GOT3 (cell line): ENCODE results near the gene INSM2.

Experiments
- DNase-seq: peaks from one replicate; lab custom pipeline; 2025; ENCODE audit warnings: mixed read lengths; lab: John Stamatoyannopoulos, UW

The INSM2 gene

DNA sequence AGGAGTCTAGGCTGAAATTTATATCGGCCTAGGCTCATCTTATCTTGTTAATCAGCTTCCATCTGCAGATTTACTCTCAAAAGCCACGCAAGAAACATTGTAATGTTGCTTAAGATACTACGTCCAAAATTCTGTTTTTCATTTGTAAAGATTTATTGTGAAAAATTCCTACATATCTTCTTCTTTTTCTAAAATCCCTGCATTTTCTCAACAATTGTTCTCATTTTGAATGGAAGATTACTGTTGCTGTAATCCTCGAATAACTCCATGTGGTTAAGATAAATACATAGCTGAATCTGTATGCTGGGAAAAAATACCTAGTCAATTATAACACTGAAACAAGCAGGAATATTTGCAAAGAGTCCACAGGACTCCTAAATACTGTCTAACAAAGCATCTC lies 15.6 kb downstream of the INSM2 start:
- DNase-seq, result no peak

DNA sequence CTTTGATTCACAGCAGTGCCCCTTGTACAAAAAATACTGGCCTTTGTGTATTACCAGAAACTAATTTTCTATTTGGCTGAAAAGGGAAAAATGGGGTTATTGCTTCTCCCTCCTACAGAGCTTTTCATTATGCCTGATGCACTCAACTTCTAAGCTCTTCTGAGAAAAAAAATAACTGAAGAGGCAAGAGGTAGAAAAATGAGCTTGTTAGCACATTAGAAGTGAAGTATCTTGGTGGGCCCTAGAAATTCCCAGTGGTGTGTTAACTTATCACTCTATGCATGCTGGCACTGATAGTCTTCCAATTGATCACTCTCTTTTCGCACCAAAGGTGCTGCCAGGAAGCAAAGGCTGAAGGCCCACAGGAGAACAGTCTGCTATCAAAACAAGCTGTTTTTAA lies 17.1 kb downstream of the INSM2 start:
- DNase-seq, result no peak

DNA sequence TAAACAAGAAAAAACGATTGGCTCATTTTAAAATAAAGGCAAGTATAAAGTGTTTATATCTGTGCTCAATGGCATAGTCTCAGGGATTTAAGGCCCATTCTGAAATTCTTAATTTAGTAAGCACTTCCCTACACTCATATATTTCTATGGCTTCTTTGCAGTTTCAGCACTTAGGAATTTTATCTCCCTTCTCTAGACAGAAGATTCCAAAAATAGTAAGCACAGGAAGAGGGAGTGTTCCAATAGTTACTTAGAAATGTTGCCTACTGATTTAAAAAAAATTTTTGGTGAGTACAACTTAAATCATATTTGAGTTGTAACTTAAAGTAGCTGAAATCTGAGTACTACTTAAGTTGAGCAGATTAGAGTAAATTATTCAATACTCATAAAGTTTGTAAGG lies 19.8 kb downstream of the INSM2 start:
- no peak for DNase-seq

DNA sequence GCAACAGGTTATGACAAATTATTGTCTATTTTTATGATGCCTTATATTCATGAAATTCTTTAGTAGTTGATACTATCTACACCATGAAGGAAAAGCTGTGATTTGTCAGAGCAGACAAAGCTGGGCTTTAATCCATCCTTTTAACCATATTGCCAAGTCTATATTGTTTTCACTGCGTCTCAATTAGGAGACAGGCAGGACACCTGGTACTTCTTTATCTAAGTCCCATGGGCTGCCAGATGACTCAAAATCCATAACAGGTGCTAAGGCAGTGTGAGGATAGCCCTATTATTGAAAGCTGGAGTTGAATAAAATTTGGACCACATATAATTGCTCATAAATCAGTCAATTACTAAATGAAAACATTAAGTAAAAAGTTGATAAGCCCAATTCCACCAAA lies 22.6 kb downstream of the INSM2 start:
- no peak for DNase-seq

DNA sequence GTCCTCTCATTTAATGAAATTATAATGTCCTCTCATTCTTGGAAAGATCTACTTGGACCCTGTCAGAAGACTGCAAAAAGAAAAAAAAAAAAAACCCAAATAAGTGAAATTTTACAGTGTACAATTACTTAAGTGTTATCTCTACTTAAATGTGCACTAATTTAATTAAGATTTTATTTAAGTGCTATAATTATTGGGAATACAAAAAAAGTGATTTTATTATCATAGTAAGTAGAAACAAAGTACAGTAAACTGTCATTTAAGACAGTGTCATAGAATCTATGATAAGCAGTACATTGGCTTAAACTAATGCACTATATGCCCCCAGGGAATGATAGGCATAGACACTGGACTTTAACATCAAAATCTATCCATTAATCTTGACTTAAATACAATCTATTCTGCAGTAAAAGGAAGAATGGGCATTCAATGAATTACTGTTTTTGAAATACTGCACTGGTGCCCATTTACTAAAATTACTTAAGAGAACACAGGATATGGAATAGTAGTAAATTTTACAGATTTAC lies 23.3 kb downstream of the INSM2 start:
- no peak for DNase-seq

DNA sequence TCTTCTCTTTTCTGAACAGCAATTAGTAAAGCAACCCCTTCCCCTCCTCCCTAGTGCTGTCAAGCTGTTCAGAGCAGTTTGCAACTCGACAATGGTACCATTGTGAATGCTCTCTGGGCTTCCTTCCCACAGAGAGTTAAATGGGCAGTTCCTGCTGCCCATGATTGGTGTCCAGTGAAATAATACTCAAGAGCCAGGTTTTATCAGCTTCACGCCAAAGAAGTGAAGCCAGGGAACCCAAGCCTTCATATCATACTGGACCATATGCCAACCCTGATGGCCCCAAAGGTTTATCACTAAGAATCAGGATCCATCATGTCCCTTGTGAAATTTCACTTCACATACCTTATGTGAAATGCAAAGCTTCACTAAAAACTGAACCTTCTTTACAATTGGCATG lies 24.7 kb downstream of the INSM2 start:
- DNase-seq, result no peak

DNA sequence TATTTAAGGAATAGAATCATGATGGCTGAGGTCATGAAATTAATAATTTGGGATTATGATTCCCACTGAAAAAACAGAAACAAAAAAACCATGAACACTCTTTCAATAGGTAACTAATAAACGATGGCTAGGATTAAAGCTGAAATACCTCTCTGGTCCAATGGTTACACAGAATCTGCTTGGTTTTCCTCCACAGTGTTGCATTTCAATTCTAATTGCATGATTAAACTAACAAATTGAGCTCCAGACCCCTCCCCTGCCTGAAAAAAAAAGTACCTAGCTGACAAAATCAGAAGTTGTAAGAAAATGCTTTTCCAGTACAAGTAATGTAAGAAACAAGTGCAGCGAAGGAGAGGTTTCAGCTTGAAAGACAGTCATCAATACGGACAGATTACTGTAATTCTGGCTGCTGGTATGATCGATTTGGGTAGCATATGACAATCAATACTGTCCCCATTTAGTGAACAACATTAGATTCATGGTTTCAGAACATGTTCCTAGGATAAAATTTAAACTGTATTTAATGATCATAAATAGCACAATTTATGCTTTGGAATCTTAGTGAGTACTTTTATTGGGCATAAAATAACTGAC lies 32.0 kb downstream of the INSM2 start:
- DNase-seq, result no peak

DNA sequence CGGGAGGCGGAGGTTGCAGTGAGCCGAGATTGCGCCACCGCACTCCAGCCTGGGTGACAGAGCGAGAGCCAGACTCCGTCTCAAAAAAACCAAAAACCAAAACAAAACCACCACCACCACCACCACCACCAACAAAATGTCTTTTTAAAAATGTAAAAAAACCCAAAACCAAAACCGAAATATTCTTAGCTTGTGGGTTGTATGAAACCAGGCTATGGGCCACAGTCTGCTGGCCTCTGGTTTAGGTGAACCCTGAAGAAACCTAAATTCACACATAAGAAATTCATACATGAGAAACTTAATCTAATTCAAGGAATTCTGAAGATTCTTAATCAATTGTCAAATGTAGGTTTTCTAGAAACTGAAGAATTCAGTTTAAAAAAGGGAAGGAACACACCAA lies 37.6 kb downstream of the INSM2 start:
- DNase-seq, result no peak

DNA sequence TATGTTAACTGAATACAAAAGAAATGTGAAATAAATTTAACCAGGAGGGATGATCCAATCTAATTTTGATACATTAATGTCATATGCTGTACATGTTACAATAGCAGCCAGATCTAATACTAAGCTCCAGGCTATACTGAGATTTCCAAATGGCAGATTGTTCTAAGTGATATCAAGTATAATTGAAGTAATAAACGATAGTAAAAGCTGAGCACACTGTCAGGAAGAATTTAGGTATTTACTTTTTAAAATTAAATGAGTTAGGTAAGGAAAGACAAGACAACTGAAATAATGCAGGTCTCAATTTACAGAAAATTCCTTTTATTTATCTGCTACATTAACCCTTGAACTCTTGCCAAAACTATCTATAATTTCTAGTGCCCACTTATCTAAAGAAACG lies 39.9 kb downstream of the INSM2 start:
- no peak for DNase-seq

DNA sequence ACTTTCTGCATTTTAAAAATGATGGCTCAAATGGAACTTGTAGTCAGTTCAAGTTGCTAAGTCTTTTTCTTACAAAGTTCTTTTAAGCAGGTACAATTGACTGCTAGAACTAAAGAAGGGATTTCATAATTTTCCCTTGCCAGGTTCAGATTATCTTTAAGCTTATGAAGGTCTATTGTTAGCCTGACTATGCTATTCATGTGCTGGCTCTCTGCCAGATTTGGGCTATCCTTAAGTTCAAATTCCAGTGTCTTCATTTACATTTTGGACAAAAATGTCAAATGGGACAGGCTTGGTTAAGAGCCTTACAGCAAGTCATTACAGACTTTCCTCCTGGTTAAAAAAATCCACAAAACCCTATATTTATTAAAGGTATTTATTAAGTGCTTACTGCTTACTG lies 42.3 kb downstream of the INSM2 start:
- no peak for DNase-seq

DNA sequence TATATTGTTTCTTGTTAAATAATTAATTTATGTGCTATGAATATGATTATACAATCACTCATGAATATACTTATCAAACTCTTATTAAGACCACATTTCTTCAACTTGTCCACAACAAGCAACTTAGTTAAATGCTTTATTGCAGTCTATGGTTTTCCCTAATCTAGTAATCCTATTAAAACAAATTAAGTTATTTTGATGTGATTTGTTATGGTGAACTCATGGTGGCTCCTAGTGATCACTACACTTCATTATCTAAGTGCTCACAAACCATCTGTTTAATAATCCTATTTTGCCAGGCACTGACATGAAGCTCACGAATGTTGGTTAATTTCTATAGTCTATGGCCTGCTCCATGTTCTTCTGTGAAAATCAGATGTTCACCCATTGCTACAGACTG lies 42.9 kb downstream of the INSM2 start:
- no peak for DNase-seq

DNA sequence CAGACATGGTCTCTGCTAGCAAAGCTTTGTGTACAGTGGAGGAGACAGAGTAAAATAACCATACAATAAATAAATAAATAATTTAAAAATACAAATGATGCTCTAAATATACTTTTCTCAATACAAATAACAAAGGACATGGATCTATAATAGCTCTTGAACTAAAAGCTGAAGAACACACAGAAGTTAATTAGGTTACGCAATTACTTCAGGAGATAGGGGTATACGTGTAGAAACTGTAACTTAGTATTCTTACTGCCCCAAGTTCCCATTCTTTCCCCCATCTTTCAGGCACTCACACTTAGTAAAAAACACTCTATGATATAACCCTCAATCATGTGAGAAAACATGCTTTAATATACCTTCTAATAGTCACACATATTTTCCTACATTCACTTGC lies 44.2 kb downstream of the INSM2 start:
- DNase-seq, result no peak

DNA sequence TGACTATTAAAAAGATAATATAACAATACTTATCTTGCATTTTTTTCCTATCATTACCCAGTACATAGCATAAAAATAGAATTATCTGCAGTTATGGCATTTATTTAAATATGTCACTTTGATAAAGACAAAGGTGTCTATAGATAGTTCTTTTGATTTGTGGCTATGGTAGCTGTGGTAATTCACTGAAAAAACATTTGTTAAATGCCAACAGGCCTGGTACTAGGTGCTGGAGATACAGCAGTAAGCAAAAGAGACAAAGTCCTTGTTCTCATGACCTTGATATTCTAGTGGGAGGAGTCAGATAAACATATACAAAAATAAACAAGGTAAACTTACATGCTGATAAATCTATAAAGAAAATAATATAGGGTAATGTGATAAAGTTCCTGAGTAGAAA lies 44.7 kb downstream of the INSM2 start:
- DNase-seq, result no peak
